Motor neuron (in vitro differentiated cells): ENCODE results near the gene AGAP9. TPM values are rescaled to one million over a fixed set of nuclear protein-coding genes. Genes with fewer than 3 reads are reported as not detected.

Source experiments
- ATAC-seq, 8 experiments: fragments of 200-7000 bp; cut with Tn5 transposase; replicated peaks in 6 of 8; 2 replicates each; pipeline ENCODE4 v1.8.0; 2021; ENCODE audit warnings: mild to moderate bottlenecking in 8 of 8, moderate library complexity in 8 of 8
- H3K27ac ChIP-seq, 2 donors: fragments of 250-450 bp; sonication (Bioruptor Pico); 2 replicates each; pipeline ENCODE4 v1.9.0; 2021; ENCODE audit warnings: antibody characterized with exemption in 2 of 2, mild to moderate bottlenecking in 2 of 2, moderate library complexity in 1 of 2
- H3K4me1 ChIP-seq, 2 donors: fragments of 250-450 bp; sonication (Bioruptor Pico); replicated peaks in 1 of 2; 2 replicates each; pipeline ENCODE4 v1.6.1; 2021; ENCODE audit warnings: antibody characterized with exemption in 2 of 2, mild to moderate bottlenecking in 2 of 2, moderate library complexity in 1 of 2
- H3K4me3 ChIP-seq, 5 donors: fragments of 250-450 bp; sonication (Bioruptor Pico); 2 replicates each; pipeline ENCODE4 v1.9.0; 2021; ENCODE audit warnings: antibody characterized with exemption in 5 of 5, mild to moderate bottlenecking in 5 of 5, moderate library complexity in 4 of 5
- WGBS, 10 experiments: fragments of 450-650 bp; shearing (Covaris generic); methylation state at CpG; one replicate each; pipeline ENCODE4 v1.0.0; 2022; 5-methylcytosine and 5-hydroxymethylcytosine counted together
- in situ Hi-C, 9 experiments: fragments of 400-800 bp; cut with MboI; loops; one replicate each; pipeline ENCODE4 v1.15.0; 2021; ENCODE audit warnings: low sequenced_read_pairs in 9 of 9, low pct_unique_long_range_greater_than_20kb in 2 of 9; ENCODE audit not compliant: unreplicated experiment in 9 of 9
- total RNA-seq, 8 experiments: library from RNA; unstranded; fragments of 300-600 nt; gene quantifications; 2 replicates each; pipeline versions ENCODE4 v1.2.3 to v1.2.4, GENCODE V29; 2022

Gene AGAP9
- total RNA-seq, 8 experiments from 2014 or later: 4.3 to 21.4 (median 5.7) TPM

GRCh38 chr10:47451998-47452494 is 71.4 kb downstream of the AGAP9 start:
- no peak for ATAC-seq
- in situ Hi-C loops: no loop called here

More at GRCh38 chr10:47451998-47452494, 71.4 kb downstream of the AGAP9 start:
- Histone ChIP-seq H3K4me1 (no peaks in the 10 kb centered on the region), H3K4me3 (no peak overlapping the region), H3K27ac (no peak overlapping the region)
- WGBS, 10 experiments: 67 to 100% (median 90%) methylated on average over 1 to 2 of the region's 7 CpGs; no CpG with 5 or more reads in 6 of the 10 experiments

Other genes starting within 250 kb of the AGAP9 start
- 10 to 100 TPM in 1 of 8 experiments, under 1 TPM in 4, not detected in 3; 0.05 to 78.6 (median 0.17) TPM for gene GDF10, start 223.4 kb downstream of the AGAP9 start, total RNA-seq
- under 1 TPM in 3 of 8 experiments, not detected in 5; 0.08 to 0.52 (median 0.21) TPM for gene GDF2, start 201.2 kb downstream of the AGAP9 start, total RNA-seq
- under 1 TPM in 6 of 8 experiments, not detected in 2; under 0.01 to 0.28 (median 0.07) TPM for gene RBP3, start 175.3 kb downstream of the AGAP9 start, total RNA-seq
- gene ZNF488, start 139.3 kb downstream of the AGAP9 start, total RNA-seq: under 1 TPM in 7 of 8 experiments, not detected in 1; 0.23 to 0.62 (median 0.50) TPM
- gene ANXA8, start 39.5 kb downstream of the AGAP9 start, total RNA-seq: 1 to 10 TPM in 2 of 8 experiments, under 1 TPM in 2, not detected in 4; 0.11 to 2.1 (median 1.3) TPM
- gene FAM25G, start 31.9 kb downstream of the AGAP9 start, total RNA-seq: not detected
- 1 to 10 TPM in 2 of 8 experiments, under 1 TPM in 5, not detected in 1; 0.18 to 2.4 (median 0.46) TPM for gene SYT15B, start 240.0 kb upstream of the AGAP9 start, total RNA-seq